HepG2 (cell line): Measurements from ENCODE around the gene ANKK1.

Experiments used
- DPF2 ChIP-seq: sonication (generic); formaldehyde crosslinking; IDR thresholded peaks from 2 replicates; pipeline ENCODE4 v1.4.0; 2020; ENCODE audit warnings: mild to moderate bottlenecking, low read depth, missing genetic modification reagents, borderline replicate concordance
- PAF1 ChIP-seq: IDR thresholded peaks from 2 replicates; pipeline ENCODE4 v1.6.1; 2016; ENCODE audit warnings: missing genetic modification reagents, missing compliant biosample characterization
- TF ChIP-seq, protein P1 (sequence below): IDR thresholded peaks from 2 replicates; pipeline ENCODE4 v1.6.1; 2012; ENCODE audit warnings: inconsistent platforms

DNA sequence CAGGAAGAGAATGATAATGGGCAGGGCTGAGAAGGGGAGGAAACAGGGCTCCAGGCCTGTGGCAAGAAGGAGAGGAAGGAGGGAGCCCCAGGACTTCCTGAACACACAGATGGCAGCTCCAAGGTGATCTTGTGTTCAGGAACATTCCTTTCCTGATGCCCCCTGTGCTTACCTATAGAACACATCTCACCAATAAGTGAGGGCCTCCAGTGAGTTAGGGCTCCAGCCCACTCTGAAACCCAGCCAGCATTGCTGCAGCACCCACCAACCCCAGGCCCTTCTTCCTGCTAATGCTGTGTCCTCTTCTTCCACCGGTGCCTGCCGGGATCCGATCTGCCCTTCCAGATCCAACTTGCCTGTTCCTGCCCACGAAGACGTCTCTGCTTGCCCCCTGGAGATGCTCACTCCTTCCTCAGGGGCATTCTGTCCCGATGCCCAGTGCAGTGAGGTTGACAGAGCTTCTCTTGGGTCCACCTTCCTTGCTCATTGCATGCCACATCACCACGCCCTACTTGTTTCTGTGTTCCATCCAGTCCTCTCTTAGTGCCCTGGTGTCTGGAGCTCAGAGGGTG is 17.4 kb downstream of the ANKK1 start:
- TF ChIP-seq PAF1 (no peak), DPF2 (CRISPR knock-in tag) (no peak)
- TF ChIP-seq, protein P1, sequence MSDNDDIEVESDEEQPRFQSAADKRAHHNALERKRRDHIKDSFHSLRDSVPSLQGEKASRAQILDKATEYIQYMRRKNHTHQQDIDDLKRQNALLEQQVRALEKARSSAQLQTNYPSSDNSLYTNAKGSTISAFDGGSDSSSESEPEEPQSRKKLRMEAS: no peak
